NCI-H510A treated with DMSO at 0.1 percent for 48 hours (cell line): Measurements from ENCODE around the gene WDR55.
"Not testable (repeated sequence)": the region's sequence is repeated elsewhere in the genome, so short reads cannot be mapped to it uniquely, and the experiment has no call there.

Source experiments
- DNase-seq: peaks from one replicate; lab custom pipeline; 2025; lab: John Stamatoyannopoulos, UW

Gene WDR55

GRCh38 chr5:140664359-140665119 lies at the start of gene WDR55:
Gene WDR55, plus strand, starts transcription at chr5:140664904. Its CDS starts 9 bp downstream, at chr5:140664913.
- DNase-seq, result peak; percentile 80

- no peak for DNase-seq
Observed at GRCh38 chr5:140622301-140622700, 42.4 kb upstream of the WDR55 start.

DNA sequence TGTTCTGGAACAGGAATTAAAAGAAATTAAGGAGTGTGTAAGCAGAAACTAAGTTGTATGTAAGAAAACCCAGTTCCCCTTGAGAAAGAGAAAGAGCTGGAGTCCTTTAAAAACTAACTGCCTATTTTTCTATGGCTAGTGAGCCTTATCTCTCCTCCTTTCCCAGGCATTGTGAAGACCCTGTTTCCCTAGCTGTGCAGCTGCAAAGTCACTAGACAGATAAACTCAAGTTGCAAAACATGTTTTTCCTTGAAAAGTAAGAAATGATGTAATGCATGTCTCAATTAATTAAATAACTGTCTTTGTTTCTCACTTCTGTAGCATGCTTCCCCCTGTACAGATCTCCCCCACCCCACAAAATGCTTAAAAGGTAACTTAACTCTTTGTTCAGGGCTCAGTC lies 41.6 kb upstream of the WDR55 start:
- DNase-seq, result not testable (repeated sequence)

DNA sequence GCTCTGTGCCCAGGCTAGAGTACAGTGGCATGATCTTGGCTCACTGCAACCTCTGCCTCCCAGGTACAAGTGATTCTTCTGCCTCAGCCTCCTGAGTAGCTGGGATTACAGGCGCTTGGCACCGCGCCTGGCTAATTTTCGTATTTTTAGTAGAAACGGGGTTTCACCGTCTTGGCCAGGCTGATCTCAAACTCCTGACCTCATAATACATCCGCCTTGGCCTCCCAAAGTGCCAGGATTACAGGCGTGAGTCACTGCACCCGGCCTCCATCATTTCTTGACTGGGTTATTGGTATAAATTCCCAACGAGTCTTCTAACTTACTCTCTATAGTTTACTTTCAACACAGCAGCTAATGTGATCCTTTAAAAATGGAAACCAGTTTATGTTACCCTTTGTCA lies 39.8 kb upstream of the WDR55 start:
- DNase-seq, result not testable (repeated sequence)

DNA sequence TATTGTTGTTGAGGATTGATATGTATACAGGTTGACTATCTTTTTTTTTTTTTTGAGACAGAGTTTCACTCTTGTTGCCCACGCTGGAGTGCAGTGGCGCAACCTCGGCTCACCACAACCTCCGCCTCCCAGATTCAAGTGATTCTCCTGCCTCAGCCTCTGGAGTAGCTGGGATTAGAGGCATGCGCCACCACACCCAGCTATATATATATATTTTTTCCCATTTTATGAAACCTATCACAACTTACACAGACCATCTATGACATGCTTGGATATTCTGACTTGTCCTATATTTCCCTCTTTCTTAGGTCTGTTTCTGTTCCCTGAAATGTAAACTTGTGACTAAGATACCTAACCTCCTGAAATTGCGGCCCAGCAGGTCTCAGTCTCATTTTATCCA lies 36.7 kb upstream of the WDR55 start:
- no peak for DNase-seq

- DNase-seq, result no peak
Observed at GRCh38 chr5:140628711-140629110, 36.0 kb upstream of the WDR55 start.

- DNase-seq, result no peak
Observed at GRCh38 chr5:140630292-140631035, 34.2 kb upstream of the WDR55 start.

GRCh38 chr5:140631036-140631417 lies 33.7 kb upstream of the WDR55 start:
- DNase-seq, result no peak

DNA sequence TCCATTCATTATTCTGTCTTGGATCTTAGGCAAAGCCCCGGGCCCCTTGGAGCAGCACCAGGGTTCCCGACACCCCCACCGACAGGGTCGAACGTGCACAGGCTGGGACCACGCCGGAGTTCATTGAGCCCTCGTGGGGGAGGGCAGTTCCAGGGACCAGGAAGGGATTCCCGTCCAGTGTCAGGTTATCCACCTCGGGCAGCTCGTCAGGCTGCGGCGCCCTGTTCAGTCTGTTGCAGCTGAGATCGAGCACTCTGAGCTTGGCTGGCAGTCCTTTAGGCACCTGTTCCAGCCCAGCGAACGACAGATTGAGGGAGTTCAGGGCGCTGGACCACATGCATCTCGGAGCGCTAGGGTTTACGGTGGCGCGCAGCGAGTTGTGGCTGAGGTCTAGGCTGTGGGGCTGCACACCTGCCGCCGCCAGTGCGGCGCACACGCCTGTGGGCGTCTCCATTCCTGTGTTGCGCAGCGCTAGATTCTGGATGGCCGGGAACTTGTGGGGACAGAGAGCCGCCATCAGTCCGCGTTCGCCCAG lies 32.8 kb upstream of the WDR55 start:
- no peak for DNase-seq

- DNase-seq, result no peak
Observed at GRCh38 chr5:140632366-140633020, 32.2 kb upstream of the WDR55 start.

- no peak for DNase-seq
Observed at GRCh38 chr5:140633021-140633471, 31.7 kb upstream of the WDR55 start, which contains the start of gene CD14. Gene CD14, minus strand, starts transcription at chr5:140633175. Its CDS starts 104 bp downstream, at chr5:140633071.

- DNase-seq, result no peak
Observed at GRCh38 chr5:140633501-140633900, 31.2 kb upstream of the WDR55 start.

- DNase-seq, result no peak
Observed at GRCh38 chr5:140634103-140634502, 30.6 kb upstream of the WDR55 start.

DNA sequence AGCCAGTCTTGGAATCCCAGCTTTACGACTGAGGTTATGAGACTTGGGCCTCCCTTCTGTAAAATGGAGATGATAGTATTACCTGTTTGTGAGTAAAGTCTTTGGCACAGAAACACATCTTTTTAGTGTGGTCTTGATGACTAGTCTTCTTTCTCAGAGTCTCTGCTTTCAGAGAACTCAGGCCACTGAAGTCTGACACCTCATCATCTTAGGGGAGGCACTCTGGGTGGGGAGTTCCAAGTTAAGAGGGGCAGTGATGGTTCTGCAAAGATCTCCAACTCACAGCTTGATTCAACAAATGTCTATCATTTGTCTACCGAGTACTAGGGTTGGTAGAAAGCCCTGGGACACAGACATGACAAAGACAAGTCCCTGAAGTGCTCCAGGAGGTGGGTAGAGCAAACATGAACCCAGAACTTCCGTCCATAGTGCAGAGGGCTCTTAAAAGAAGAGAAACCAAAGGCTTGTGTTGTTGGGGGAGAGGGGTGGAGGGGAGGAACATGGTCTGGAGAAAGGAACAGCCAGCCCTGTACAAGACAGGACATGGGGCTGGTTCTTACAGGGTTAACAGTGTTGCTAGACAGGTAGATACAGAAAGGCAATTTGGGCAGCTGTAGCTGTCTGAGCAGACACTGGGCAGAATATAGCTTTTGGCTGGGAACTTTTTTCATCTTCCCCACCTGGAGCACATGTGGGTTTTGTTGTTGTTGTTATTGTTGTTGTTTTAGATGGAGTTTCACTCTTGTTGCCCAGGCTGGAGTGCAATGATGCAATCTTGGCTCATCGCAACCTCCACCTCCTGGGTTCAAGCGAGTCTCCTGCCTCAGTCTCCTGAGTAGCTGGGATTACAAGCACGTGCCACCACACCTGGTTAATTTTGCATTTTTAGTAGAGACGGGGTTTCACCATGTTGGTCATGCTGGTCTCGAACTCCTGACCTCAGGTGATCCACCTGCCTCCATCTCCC lies 29.1 kb upstream of the WDR55 start:
- no peak for DNase-seq

DNA sequence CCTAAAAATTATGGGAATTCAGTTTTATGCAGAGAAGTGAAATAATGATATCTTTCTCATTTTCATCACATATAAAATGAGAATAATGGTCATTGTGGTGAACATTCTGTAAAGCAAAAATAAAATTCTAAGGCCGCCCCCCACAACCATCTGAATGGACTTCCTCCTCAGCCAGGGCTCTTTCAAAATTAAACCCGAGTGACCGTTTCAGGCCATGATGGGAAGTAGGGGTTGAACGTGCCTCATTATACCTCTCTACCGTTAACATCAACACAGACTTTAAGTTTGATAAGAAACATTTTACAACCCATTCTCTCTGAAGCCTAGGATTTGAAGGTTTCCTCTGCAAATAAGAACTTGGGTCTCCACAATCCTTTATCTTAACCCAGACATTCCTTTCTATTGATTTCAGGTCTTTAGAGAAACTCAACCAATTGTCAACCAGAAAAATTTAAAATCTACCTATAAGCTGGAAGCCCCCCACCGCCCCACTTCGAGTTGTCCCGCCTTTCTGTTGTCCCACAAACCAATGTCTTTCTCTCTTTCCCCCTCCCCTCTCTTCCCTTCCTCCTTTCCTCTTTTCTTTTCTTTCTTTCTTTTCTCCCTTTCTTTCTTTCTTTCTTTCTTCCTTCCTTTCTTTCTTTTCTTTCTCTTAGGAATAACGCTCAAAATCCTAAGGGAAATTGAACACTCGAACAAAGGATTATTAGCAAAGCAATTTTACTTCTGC lies 27.2 kb upstream of the WDR55 start:
- no peak for DNase-seq

DNA sequence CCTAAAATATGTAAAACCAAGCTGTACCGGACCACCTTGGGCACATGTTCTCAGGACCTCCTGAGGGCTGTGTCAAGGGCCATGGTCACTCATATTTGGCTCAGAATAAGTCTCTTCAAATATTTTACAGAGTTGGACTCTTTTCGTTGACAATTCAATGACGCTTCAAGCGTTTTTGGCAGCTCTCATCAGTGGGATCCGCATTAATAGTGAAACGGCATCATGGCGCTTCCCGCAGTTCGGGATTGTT lies 25.9 kb upstream of the WDR55 start:
- not testable (repeated sequence) for DNase-seq

DNA sequence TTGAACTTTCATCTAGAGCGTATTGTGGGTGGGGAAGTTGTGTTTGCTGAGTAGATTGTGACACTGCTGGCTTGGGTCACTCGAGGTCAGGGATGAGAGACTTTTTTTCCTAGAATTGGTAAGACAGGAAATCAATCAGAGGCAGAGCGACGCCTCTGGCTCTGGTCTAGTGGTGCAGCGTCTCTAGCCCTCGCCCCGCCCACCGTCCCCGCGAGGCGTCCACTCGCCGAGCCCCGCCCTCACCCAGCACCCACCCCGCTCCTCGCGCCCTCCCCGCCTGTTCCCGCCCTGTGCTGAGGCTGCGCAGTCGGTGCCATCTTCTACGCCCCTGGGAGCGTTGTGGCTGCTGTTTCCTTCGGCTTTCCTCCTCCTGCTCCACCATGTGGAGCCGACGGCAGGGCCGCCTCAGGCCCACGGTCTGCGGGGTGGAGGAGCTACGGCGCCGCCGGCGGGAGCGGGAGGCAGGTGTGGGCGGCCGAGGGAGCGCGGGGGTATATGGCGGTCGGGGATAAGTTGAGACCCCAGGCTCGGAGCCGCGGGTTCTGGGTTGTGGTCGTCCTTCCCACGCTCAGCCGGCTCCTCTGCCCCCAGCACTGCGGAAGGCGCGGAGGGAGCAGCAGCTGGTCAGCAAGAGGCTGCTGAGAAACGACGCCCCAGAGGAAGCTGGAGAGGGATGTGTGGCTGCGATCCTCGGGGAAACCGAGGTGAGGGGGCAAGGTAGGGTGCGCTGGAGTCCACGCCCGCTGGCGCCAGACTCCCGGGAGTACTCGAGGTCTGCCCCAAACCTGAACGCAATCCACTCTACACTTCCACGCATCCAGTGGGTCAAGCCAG lies 25.3 kb upstream of the WDR55 start, which contains the start of gene TMCO6:
Gene TMCO6, plus strand, starts transcription at position 304 of the 834 bp plus-strand sequence. Its CDS starts 77 bp downstream, at position 381.
- peak; percentile 82 for DNase-seq

DNA sequence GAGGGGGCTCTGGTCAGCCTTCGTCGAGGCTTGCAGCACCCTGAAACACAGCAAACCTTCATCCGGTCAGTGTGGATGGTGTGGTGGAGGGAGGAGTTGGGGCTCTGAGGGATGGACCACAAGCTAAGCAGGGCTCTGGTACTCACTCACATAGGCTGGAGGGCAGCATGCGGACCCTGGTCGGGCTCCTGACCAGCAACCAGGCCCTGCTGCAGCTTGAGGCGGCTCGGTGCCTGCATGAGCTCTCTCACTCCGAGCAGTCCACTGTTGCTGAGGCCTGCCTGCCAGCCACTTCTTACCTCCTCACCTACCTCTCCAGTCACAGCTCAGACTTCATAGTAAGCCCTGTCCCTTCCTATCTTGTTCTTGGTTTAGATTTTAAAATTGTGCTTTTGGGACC lies 23.0 kb upstream of the WDR55 start:
- DNase-seq, result no peak

- DNase-seq, result no peak
Observed at GRCh38 chr5:140642718-140643117, 22.0 kb upstream of the WDR55 start.

DNA sequence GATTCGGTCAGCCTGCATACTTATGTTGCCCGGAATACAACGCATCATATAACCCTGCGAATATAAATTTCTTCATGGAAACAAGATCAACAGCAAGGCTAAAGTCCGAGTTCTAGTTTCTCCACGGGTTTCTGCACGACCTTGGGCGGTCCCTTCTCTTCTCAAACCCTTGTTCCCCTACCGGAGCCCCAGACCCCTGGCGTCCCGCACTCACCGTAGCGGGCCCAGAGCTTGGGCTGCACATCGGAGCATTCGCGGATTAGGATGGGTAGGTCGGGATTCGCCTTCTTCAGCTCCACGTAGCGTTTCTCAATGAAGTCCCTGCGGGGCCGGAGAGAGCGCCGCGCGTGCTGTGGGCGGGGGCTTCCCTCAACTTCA lies 17.7 kb upstream of the WDR55 start:
- no peak for DNase-seq
